ENCODE measurements around the gene GABARAPL2.

GABARAPL2 gene

DNA sequence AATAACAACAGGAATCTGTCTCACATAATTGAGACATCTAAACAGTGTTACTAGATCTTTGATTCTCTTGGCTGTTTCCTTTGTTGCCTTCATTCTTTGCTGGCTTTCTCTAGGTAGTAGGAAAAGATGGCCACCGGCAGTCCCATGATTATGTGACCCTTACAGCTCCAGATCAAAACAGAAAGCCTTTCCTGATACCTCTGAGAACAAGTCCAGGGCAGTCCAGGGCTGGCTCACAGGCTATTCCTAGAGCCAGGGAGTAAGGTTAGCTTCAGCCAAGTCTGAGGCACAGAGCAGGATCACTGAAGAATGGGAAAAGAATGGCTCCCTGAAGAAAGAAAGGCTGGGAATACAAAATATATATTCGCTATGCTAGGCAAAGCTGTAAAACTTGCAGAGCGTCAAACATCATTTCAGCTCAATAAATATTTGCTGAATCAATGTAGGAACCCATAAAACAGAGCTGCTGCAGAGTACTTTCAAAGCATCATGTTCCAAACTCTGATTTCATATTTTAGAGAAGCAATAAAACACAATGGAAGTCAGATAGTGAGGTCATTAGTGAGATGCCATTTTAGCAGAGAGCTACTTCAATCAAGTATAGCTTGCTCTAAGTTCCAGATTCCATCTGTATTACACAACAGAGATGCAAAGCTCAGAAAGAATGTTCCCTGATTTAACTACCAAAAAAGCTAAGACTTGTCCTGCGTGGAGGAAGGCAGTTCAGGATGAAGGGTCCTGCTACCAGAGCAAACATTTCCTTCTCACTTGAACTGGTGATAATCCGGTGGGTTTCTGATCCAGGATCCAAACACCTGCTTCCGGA lies 33.5 kb downstream of the GABARAPL2 start (continued):
- TF ChIP-seq, protein P1, sequence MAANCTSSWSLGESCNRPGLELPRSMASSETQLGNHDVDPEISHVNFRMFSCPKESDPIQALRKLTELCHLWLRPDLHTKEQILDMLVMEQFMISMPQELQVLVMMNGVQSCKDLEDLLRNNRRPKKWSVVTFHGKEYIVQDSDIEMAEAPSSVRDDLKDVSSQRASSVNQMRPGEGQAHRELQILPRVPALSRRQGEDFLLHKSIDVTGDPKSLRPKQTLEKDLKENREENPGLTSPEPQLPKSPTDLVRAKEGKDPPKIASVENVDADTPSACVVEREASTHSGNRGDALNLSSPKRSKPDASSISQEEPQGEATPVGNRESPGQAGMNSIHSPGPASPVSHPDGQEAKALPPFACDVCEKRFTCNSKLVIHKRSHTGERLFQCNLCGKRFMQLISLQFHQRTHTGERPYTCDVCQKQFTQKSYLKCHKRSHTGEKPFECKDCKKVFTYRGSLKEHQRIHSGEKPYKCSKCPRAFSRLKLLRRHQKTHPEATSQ (tag by site-specific recombination; IDR thresholded peaks at IDR 0.05): no peak
- TF ChIP-seq ZNF558 (tag by site-specific recombination; IDR thresholded peaks at IDR 0.05): no peak
- TF ChIP-seq ZBTB21 (tag by site-specific recombination; IDR thresholded peaks at IDR 0.05): no peak
- no peak for TF ChIP-seq RBAK (tag by site-specific recombination; IDR thresholded peaks at IDR 0.05)
- no peak for TF ChIP-seq SP3 (tag by site-specific recombination; IDR thresholded peaks at IDR 0.05)
- no peak for TF ChIP-seq HOXA7 (CRISPR knock-in tag; IDR thresholded peaks at IDR 0.05; ENCODE audit: borderline replicate concordance)

DNA sequence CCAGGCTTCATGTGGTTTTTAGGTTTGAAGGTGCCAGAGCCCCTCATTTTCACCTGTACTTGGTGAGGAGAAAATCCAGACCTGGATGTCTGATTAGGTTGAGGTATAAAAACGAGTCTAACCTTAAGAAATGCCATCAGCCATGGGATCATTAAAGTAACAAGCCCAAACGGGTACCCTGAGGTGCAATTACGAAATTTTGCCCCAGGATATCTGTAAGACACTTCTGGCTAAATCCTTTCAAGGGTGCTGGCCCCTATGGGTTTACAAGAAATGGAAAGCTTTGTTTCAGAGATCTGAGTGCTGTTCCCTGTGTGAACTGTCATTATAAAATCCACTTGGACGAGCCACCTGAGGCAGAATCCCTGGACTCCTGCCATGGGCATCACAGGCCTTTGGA lies 37.1 kb downstream of the GABARAPL2 start:
- H3K27ac ChIP-seq (ENCODE audit: extremely low read depth, low read depth, low read length): no peak overlapping the region
- H3K9me3 ChIP-seq (ENCODE audit: control insufficient read depth, insufficient read depth, low read depth, low read length): no peaks in the 10 kb centered on the region
- peaks cover 30 to 84% of the 10 kb centered on the region in 2 experiments for H3K36me3 ChIP-seq (ENCODE audit: control insufficient read depth in 2 of 2, insufficient read depth in 1 of 2, low read length in 2 of 2)
- H3K4me3 ChIP-seq (ENCODE audit: low read depth, low read length): no peak overlapping the region
- POLR2A ChIA-PET: no interaction called here
- CTCF ChIA-PET: interaction anchor here (1.1 kb wide), 1 partner anchor 17 kb away, joined by 3 read pairs; no protein-coding TSS in a partner anchor
- TF ChIP-seq, protein P2, sequence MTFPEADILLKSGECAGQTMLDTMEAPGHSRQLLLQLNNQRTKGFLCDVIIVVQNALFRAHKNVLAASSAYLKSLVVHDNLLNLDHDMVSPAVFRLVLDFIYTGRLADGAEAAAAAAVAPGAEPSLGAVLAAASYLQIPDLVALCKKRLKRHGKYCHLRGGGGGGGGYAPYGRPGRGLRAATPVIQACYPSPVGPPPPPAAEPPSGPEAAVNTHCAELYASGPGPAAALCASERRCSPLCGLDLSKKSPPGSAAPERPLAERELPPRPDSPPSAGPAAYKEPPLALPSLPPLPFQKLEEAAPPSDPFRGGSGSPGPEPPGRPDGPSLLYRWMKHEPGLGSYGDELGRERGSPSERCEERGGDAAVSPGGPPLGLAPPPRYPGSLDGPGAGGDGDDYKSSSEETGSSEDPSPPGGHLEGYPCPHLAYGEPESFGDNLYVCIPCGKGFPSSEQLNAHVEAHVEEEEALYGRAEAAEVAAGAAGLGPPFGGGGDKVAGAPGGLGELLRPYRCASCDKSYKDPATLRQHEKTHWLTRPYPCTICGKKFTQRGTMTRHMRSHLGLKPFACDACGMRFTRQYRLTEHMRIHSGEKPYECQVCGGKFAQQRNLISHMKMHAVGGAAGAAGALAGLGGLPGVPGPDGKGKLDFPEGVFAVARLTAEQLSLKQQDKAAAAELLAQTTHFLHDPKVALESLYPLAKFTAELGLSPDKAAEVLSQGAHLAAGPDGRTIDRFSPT (tag by site-specific recombination; IDR thresholded peaks at IDR 0.05): no peak
- TF ChIP-seq PRDM1 (tag by site-specific recombination; IDR thresholded peaks at IDR 0.05) (no peak), ZNF785 (tag by site-specific recombination; IDR thresholded peaks at IDR 0.05) (no peak), ZNF354C (tag by site-specific recombination; IDR thresholded peaks at IDR 0.05; ENCODE audit: borderline replicate concordance, low read depth) (no peak)
- TF ChIP-seq, protein P3, sequence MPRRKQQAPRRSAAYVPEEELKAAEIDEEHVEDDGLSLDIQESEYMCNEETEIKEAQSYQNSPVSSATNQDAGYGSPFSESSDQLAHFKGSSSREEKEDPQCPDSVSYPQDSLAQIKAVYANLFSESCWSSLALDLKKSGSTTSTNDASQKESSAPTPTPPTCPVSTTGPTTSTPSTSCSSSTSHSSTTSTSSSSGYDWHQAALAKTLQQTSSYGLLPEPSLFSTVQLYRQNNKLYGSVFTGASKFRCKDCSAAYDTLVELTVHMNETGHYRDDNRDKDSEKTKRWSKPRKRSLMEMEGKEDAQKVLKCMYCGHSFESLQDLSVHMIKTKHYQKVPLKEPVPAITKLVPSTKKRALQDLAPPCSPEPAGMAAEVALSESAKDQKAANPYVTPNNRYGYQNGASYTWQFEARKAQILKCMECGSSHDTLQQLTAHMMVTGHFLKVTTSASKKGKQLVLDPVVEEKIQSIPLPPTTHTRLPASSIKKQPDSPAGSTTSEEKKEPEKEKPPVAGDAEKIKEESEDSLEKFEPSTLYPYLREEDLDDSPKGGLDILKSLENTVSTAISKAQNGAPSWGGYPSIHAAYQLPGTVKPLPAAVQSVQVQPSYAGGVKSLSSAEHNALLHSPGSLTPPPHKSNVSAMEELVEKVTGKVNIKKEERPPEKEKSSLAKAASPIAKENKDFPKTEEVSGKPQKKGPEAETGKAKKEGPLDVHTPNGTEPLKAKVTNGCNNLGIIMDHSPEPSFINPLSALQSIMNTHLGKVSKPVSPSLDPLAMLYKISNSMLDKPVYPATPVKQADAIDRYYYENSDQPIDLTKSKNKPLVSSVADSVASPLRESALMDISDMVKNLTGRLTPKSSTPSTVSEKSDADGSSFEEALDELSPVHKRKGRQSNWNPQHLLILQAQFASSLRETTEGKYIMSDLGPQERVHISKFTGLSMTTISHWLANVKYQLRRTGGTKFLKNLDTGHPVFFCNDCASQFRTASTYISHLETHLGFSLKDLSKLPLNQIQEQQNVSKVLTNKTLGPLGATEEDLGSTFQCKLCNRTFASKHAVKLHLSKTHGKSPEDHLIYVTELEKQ (tag by site-specific recombination; IDR thresholded peaks at IDR 0.05; ENCODE audit: borderline replicate concordance): no peak
- TF ChIP-seq, protein P4, sequence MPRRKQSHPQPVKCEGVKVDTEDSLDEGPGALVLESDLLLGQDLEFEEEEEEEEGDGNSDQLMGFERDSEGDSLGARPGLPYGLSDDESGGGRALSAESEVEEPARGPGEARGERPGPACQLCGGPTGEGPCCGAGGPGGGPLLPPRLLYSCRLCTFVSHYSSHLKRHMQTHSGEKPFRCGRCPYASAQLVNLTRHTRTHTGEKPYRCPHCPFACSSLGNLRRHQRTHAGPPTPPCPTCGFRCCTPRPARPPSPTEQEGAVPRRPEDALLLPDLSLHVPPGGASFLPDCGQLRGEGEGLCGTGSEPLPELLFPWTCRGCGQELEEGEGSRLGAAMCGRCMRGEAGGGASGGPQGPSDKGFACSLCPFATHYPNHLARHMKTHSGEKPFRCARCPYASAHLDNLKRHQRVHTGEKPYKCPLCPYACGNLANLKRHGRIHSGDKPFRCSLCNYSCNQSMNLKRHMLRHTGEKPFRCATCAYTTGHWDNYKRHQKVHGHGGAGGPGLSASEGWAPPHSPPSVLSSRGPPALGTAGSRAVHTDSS (tag by site-specific recombination; IDR thresholded peaks at IDR 0.05): no peak
- no peaks in the 10 kb centered on the region for H3K4me1 ChIP-seq (ENCODE audit: control insufficient read depth, insufficient read depth, low read length)

- CTCF ChIA-PET: no interaction called here
- POLR2A ChIA-PET: interaction anchor here (0.6 kb wide), 1 partner anchor 89 kb away, joined by 3 read pairs; no protein-coding TSS in a partner anchor
- no peaks in the 10 kb centered on the region for H3K4me1 ChIP-seq (ENCODE audit: control insufficient read depth, insufficient read depth, low read length)
Measured at GRCh38 chr16:75606507-75606906, 40.3 kb downstream of the GABARAPL2 start.

More at GRCh38 chr16:75606507-75606906, 40.3 kb downstream of the GABARAPL2 start:
- Histone ChIP-seq H3K9me3 (ENCODE audit: control insufficient read depth, insufficient read depth, low read depth, low read length) (no peaks in the 10 kb centered on the region), H3K4me3 (ENCODE audit: low read depth, low read length) (no peak overlapping the region), H3K36me3 (ENCODE audit: control insufficient read depth in 2 of 2, insufficient read depth in 1 of 2, low read length in 2 of 2) (peaks cover 36 to 90% of the 10 kb centered on the region in 2 experiments), H3K27ac (ENCODE audit: extremely low read depth, low read depth, low read length) (no peak overlapping the region)
- no peak for TF ChIP-seq GLIS2 (tag by site-specific recombination; IDR thresholded peaks at IDR 0.05)
- TF ChIP-seq ZNF549 (tag by site-specific recombination; IDR thresholded peaks at IDR 0.05): no peak
- no peak for TF ChIP-seq FEZF1 (tag by site-specific recombination; IDR thresholded peaks at IDR 0.05)
- no peak for TF ChIP-seq HOXA7 (CRISPR knock-in tag; IDR thresholded peaks at IDR 0.05; ENCODE audit: borderline replicate concordance)
- TF ChIP-seq ZNF157 (tag by site-specific recombination; IDR thresholded peaks at IDR 0.05): no peak

All from HEK293 (cell line).